Amygdala (tissue), 56 donors: ENCODE results near the gene HYKK.
"Not testable (repeated sequence)": the region's sequence is repeated elsewhere in the genome, so short reads cannot be mapped to it uniquely, and the experiment has no call there.

ENCODE experiments used
- DNase-seq, 56 donors: peaks; one replicate each; lab custom pipeline; 2025; lab: John Stamatoyannopoulos, UW

Gene HYKK

DNA sequence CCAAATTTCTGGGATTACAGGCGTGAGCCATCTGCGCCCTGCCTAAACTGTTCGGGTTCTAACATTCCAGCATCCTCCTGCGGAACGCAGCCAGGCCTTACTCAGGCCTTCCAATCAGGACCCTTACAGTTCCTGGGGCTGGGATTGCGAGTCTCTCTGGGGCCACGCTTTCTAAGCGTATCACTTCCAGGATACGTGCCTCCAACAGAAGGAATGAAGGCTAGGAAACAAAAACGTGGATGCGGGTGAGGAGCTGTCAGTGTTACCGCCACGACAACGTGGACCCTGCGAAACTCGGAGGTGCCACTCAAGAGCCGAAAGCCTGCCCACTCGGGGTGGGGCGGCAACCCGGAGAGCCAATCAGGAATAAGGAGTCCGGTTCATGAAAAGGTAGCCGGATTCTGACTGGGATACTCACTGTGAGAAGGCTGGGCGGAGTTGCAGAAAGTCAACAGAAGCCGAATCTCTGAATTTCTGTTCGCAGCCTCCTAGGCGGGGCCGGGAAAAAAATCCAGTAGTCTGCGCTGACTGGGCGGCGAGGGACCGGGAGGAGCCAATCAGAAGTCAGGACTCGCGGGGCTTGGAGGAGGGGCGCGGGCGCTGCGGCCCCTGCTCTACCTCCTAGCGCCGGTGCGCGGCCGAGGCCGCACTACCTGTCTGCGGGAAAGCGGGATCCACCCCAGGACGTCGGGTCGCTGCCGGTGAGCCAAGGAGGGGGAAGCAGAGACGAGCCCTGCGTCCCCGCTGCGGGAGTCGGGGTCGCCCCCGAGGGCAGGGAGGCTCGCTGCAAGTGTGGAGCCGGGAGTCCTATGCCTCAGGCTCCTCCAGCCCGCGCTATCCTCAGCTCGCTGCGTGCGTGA is at the start of gene HYKK:
Gene HYKK (plus strand): TSS at position 607 of the 860 bp plus-strand sequence. CDS start 5,512 bp downstream, outside the sequence.
- peak in 55 of 56 donors; percentile 30 to 93 (median 81) for DNase-seq

GRCh38 chr15:78460737-78461136 is 46.6 kb upstream of the HYKK start:
- no peak for DNase-seq

GRCh38 chr15:78461171-78461888 is 46.0 kb upstream of the HYKK start:
- DNase-seq = no peak

- no peak for DNase-seq
These were observed 38.3 kb upstream of the HYKK start for GRCh38 chr15:78469031-78469430.

GRCh38 chr15:78477295-78477694 is 30.1 kb upstream of the HYKK start:
- no peak for DNase-seq

GRCh38 chr15:78479650-78480049 is 27.7 kb upstream of the HYKK start:
- no peak for DNase-seq

GRCh38 chr15:78481917-78482316 is 25.5 kb upstream of the HYKK start:
- DNase-seq = no peak

GRCh38 chr15:78492872-78493271 is 14.5 kb upstream of the HYKK start:
- no peak for DNase-seq

- DNase-seq = no peak
These were observed 5.5 kb upstream of the HYKK start for GRCh38 chr15:78501857-78502256.

DNA sequence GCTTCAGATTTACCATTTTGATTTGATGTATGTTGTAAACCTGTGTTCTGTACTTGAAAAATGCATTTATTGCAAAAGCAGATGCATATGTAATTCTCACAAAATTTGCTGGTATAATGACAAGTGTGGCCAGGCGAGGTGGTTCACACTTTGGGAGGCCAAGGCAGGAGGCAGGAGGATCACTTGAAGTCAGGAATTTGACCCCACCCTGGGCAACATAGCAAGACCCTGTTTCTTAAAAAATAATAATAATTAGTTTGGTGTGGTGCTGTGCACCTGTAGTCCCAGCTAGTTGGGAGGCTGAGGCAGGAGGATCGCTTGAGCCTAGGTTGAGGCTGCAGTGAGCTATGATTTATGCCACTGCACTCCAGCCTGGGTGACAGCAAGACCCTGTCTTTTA is 4.7 kb upstream of the HYKK start:
- DNase-seq = no peak

DNA sequence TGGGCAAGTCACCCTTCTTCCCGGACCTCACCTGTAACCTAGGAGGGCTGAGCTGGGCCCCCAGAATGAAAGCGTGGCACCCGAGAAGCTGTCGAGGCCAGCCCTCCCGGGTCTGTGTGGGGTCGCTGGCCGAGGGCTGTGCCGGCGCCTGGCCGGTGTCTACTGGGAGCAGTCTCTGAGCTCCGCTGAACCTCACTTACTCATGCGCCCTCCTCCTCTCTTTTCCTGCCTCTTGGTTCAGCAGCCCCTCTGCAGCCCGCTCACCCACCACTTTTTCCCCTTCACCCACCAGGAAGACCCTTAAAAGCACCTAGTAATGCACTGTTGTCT is 419 bp downstream of the HYKK start:
- no peak for DNase-seq

DNA sequence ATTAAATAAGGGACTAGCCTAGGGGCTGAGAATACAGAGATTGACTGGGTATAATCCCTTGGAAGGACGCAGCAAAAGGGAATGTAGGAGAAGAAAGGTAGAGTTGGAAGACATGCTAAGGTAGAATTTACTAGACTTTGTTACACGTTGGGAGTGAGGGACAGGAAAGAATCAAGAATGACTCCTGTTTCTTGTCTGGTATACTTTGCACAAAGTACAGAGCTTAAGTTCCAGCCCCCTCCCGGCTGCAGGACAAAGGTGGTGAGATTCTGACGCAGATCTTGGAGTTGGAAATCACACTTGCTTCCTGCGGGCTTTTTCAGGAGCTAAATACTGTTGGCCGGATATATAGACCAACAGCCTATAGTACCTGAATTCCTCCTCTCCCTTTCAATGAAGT is 895 bp downstream of the HYKK start:
- no peak for DNase-seq

GRCh38 chr15:78509726-78510312 is 2.4 kb downstream of the HYKK start:
- DNase-seq = no peak

DNA sequence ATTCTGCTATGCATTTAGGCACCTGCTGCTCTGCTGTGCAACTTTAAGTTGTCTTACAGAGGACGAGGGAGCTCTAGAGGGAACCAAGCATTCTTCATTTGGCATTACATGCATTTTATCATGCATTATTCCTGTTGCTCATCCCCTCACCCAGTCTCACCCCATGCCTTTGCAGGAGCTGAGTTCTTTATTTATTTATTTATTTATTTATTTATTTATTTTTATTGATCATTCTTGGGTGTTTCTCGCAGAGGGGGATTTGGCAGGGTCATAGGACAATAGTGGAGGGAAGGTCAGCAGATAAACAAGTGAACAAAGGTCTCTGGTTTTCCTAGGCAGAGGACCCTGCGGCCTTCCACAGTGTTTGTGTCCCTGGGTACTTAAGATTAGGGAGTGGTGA is 12.7 kb downstream of the HYKK start:
- not testable (repeated sequence) for DNase-seq

- no peak for DNase-seq
These were observed 16.9 kb downstream of the HYKK start for GRCh38 chr15:78524230-78524629.

DNA sequence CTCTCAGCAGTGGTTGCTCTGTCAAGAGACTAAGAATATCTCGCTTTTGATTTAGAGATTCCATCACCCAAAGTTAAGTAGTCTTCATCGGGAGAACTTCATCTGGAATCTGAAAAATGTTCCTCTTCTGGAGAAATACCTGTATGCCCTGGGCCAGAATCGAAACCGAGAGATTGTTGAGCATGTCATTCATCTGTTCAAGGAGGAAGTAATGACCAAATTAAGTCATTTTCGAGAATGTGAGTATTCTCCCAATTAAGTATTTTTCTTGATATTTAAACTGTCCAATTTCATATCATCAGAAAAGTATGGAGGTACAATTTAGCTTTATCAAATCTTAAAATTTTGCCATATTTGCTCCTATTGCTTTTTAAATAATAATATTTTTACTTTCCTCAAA is 19.9 kb downstream of the HYKK start:
- DNase-seq = no peak

- DNase-seq = peak in 13 of 56 donors; percentile 3 to 38 (median 13)
These were observed 26.0 kb downstream of the HYKK start for GRCh38 chr15:78533331-78533730.

DNA sequence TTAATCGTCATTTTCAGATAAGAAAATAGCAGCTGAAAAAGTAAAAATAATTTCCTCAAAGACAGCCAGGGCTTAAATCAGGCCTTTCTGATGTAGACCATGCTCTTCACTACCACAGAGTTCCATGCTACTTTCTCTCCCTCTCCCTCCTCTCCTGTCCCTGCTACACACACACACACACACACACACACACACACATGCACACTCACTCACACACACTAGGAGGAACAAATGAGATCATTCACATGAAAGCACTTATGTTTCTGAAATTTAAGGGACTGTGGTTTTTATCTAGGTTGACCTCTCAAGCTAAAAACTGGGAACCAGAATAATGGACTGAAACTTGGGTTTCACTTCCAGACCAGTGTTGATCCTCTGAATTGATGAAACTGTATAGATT is 28.8 kb downstream of the HYKK start:
- no peak for DNase-seq

- no peak for DNase-seq
These were observed 30.0 kb downstream of the HYKK start for GRCh38 chr15:78537266-78537905.

DNA sequence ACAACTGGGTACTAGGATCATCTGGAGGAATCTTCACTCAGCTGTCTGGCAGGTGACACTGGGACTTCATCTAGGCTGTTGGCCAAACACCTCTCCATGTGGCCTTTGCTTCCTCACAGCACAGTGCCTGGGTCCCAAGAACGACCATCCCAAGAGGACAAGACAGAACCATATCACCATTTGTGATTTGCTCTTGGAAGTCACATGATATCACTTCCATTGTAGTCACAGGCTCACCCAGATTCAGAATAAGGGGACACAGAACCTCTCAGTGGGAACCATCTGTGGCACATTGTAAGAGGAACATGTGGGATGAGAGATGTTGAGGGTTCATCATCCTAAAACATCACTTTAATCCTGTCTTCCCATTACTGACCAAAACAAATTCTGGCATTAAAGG is 31.0 kb downstream of the HYKK start:
- no peak for DNase-seq
